Measurements from ENCODE around the gene LUC7L. TPM values are rescaled to one million over a fixed set of nuclear protein-coding genes. Genes with fewer than 3 reads are reported as not detected.
"Not testable (repeated sequence)": the region's sequence is repeated elsewhere in the genome, so short reads cannot be mapped to it uniquely, and the experiment has no call there.

The LUC7L gene
- total RNA-seq, 2 experiments from 2014 or later = 57.0 to 60.8 TPM

DNA sequence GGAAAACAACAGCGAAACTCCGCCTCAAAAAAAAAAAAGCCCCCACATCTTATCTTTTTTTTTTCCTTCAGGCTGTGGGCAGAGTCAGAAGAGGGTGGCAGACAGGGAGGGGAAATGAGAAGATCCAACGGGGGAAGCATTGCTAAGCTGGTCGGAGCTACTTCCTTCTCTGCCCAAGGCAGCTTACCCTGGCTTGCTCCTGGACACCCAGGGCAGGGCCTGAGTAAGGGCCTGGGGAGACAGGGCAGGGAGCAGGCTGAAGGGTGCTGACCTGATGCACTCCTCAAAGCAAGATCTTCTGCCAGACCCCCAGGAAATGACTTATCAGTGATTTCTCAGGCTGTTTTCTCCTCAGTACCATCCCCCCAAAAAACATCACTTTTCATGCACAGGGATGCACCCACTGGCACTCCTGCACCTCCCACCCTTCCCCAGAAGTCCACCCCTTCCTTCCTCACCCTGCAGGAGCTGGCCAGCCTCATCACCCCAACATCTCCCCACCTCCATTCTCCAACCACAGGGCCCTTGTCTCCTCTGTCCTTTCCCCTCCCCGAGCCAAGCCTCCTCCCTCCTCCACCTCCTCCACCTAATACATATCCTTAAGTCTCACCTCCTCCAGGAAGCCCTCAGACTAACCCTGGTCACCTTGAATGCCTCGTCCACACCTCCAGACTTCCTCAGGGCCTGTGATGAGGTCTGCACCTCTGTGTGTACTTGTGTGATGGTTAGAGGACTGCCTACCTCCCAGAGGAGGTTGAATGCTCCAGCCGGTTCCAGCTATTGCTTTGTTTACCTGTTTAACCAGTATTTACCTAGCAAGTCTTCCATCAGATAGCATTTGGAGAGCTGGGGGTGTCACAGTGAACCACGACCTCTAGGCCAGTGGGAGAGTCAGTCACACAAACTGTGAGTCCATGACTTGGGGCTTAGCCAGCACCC lies 54.0 kb downstream of the LUC7L start:
- no peak overlapping the region for H3K27ac Mint-ChIP-seq
- intact Hi-C loops (cut with micrococcal nuclease) = no loop called here
- no peak for DNase-seq
- H3K4me1 Mint-ChIP-seq (ENCODE audit: low read depth) = peaks cover 9% of the 10 kb centered on the region
- CTCF ChIA-PET = interaction anchor here (1.2 kb wide), 1 partner anchor 68 kb away, joined by 3 read pairs; no protein-coding TSS in a partner anchor
- no peak overlapping the region for H3K4me3 Mint-ChIP-seq
- no peaks in the 10 kb centered on the region for H3K9me3 Mint-ChIP-seq
- H3K36me3 Mint-ChIP-seq = no peaks in the 10 kb centered on the region
- POLR2A ChIA-PET = no interaction called here
- H3K27me3 Mint-ChIP-seq = peaks cover 55% of the 10 kb centered on the region

DNA sequence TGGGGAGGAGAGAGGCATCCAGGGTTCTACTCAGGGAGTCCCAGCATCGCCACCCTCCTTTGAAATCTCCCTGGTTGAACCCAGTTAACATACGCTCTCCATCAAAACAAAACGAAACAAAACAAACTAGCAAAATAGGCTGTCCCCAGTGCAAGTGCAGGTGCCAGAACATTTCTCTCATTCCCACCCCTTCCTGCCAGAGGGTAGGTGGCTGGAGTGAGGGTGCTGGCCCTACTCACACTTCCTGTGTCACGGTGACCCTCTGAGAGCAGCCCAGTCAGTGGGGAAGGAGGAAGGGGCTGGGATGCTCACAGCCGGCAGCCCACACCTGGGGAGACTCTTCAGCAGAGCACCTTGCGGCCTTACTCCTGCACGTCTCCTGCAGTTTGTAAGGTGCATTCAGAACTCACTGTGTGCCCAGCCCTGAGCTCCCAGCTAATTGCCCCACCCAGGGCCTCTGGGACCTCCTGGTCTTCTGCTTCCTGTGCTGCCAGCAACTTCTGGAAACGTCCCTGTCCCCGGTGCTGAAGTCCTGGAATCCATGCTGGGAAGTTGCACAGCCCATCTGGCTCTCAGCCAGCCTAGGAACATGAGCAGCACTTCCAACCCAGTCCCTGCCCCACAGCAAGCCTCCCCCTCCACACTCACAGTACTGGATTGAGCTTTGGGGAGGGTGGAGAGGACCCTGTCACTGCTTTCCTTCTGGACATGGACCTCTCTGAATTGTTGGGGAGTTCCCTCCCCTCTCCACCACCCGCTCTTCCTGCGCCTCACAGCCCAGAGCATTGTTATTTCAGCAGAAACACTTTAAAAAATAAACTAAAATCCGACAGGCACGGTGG lies 55.1 kb downstream of the LUC7L start:
- POLR2A ChIA-PET; DNase-seq; intact Hi-C loops (cut with micrococcal nuclease); H3K36me3 Mint-ChIP-seq; H3K4me3 Mint-ChIP-seq; H3K4me1 Mint-ChIP-seq (ENCODE audit: low read depth); H3K9me3 Mint-ChIP-seq; H3K27ac Mint-ChIP-seq: not testable (repeated sequence)
- H3K27me3 Mint-ChIP-seq = peaks cover 54% of the 10 kb centered on the region
- CTCF ChIA-PET = interaction anchor here (1.2 kb wide), 1 partner anchor 67 kb away, joined by 3 read pairs; no protein-coding TSS in a partner anchor

DNA sequence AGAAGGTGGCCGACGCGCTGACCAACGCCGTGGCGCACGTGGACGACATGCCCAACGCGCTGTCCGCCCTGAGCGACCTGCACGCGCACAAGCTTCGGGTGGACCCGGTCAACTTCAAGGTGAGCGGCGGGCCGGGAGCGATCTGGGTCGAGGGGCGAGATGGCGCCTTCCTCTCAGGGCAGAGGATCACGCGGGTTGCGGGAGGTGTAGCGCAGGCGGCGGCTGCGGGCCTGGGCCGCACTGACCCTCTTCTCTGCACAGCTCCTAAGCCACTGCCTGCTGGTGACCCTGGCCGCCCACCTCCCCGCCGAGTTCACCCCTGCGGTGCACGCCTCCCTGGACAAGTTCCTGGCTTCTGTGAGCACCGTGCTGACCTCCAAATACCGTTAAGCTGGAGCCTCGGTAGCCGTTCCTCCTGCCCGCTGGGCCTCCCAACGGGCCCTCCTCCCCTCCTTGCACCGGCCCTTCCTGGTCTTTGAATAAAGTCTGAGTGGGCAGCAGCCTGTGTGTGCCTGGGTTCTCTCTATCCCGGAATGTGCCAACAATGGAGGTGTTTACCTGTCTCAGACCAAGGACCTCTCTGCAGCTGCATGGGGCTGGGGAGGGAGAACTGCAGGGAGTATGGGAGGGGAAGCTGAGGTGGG lies 55.9 kb downstream of the LUC7L start:
- H3K4me3 Mint-ChIP-seq; intact Hi-C loops (cut with micrococcal nuclease); H3K4me1 Mint-ChIP-seq (ENCODE audit: low read depth); H3K27ac Mint-ChIP-seq; DNase-seq; H3K36me3 Mint-ChIP-seq; CTCF ChIA-PET; H3K9me3 Mint-ChIP-seq; POLR2A ChIA-PET: not testable (repeated sequence)
- H3K27me3 Mint-ChIP-seq = peaks cover 58% of the 10 kb centered on the region

DNA sequence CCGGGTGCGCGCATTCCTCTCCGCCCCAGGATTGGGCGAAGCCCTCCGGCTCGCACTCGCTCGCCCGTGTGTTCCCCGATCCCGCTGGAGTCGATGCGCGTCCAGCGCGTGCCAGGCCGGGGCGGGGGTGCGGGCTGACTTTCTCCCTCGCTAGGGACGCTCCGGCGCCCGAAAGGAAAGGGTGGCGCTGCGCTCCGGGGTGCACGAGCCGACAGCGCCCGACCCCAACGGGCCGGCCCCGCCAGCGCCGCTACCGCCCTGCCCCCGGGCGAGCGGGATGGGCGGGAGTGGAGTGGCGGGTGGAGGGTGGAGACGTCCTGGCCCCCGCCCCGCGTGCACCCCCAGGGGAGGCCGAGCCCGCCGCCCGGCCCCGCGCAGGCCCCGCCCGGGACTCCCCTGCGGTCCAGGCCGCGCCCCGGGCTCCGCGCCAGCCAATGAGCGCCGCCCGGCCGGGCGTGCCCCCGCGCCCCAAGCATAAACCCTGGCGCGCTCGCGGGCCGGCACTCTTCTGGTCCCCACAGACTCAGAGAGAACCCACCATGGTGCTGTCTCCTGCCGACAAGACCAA lies 56.8 kb downstream of the LUC7L start, which contains the start of gene HBA2:
TSS of gene HBA2 (plus strand) at position 503 of the 568 bp plus-strand sequence. CDS start at position 540, 37 bp downstream.
- intact Hi-C loops (cut with micrococcal nuclease); H3K9me3 Mint-ChIP-seq; POLR2A ChIA-PET; DNase-seq; H3K27ac Mint-ChIP-seq; H3K4me1 Mint-ChIP-seq (ENCODE audit: low read depth); H3K4me3 Mint-ChIP-seq; H3K36me3 Mint-ChIP-seq; CTCF ChIA-PET: not testable (repeated sequence)
- peaks cover 56% of the 10 kb centered on the region for H3K27me3 Mint-ChIP-seq

DNA sequence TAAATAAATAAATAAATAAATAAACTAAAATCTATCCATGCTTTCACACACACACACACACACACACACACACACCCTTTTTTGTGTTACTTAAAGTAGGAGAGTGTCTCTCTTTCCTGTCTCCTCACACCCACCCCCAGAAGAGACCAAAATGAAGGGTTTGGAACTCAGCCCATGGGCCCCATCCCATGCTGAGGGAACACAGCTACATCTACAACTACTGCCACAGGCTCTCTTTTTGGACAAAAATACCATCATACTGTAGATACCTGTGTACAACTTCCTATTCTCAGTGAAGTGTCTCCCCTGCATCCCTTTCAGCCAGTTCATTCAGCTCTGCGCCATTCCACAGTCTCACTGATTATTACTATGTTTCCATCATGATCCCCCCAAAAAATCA lies 58.5 kb downstream of the LUC7L start:
- no peaks in the 10 kb centered on the region for H3K9me3 Mint-ChIP-seq
- H3K36me3 Mint-ChIP-seq = no peaks in the 10 kb centered on the region
- intact Hi-C loops (cut with micrococcal nuclease) = no loop called here
- CTCF ChIA-PET = interaction anchor here (1.6 kb wide), 1 partner anchor 105 kb away, joined by 4 read pairs; no protein-coding TSS in a partner anchor
- no peak for DNase-seq
- POLR2A ChIA-PET = no interaction called here
- H3K4me1 Mint-ChIP-seq (ENCODE audit: low read depth) = peaks cover 14% of the 10 kb centered on the region
- peaks cover 67% of the 10 kb centered on the region for H3K27me3 Mint-ChIP-seq
- H3K27ac Mint-ChIP-seq = no peak overlapping the region
- H3K4me3 Mint-ChIP-seq = no peak overlapping the region

DNA sequence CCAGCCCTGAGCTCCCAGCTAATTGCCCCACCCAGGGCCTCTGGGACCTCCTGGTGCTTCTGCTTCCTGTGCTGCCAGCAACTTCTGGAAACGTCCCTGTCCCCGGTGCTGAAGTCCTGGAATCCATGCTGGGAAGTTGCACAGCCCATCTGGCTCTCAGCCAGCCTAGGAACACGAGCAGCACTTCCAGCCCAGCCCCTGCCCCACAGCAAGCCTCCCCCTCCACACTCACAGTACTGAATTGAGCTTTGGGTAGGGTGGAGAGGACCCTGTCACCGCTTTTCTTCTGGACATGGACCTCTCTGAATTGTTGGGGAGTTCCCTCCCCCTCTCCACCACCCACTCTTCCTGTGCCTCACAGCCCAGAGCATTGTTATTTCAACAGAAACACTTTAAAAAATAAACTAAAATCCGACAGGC lies 59.2 kb downstream of the LUC7L start:
- H3K9me3 Mint-ChIP-seq; intact Hi-C loops (cut with micrococcal nuclease); H3K36me3 Mint-ChIP-seq; DNase-seq; POLR2A ChIA-PET; H3K27ac Mint-ChIP-seq; H3K4me3 Mint-ChIP-seq: not testable (repeated sequence)
- CTCF ChIA-PET = interaction anchor here (1.6 kb wide), 1 partner anchor 105 kb away, joined by 4 read pairs; no protein-coding TSS in a partner anchor
- H3K27me3 Mint-ChIP-seq = peaks cover 67% of the 10 kb centered on the region
- peaks cover 14% of the 10 kb centered on the region for H3K4me1 Mint-ChIP-seq (ENCODE audit: low read depth)

DNA sequence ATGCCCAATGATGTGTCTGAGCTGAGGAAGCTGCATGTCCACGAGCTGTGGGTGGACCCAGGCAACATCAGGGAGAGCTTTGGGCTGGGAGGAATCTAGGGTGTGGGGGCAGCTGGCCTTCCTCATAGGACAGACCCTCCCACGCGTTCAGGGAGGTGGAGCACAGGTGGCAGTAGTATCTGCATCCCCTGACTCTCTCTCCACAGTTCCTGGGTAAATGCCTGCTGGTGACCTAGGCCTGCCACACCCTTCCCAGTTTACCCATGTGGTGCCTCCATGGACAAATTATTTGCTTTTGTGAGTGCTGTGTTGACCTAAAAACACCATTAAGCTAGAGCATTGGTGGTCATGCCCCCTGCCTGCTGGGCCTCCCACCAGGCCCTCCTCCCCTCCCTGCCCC lies 60.2 kb downstream of the LUC7L start:
- intact Hi-C loops (cut with micrococcal nuclease) = no loop called here
- H3K9me3 Mint-ChIP-seq = no peaks in the 10 kb centered on the region
- CTCF ChIA-PET = interaction anchor here (1.6 kb wide), 1 partner anchor 63 kb away, joined by 5 read pairs; no protein-coding TSS in a partner anchor
- H3K4me3 Mint-ChIP-seq = peak overlapping the region; percentile 5
- POLR2A ChIA-PET = no interaction called here
- H3K27ac Mint-ChIP-seq = no peak overlapping the region
- peaks cover 10% of the 10 kb centered on the region for H3K4me1 Mint-ChIP-seq (ENCODE audit: low read depth)
- H3K36me3 Mint-ChIP-seq = no peaks in the 10 kb centered on the region
- peaks cover 59% of the 10 kb centered on the region for H3K27me3 Mint-ChIP-seq
- DNase-seq = no peak

DNA sequence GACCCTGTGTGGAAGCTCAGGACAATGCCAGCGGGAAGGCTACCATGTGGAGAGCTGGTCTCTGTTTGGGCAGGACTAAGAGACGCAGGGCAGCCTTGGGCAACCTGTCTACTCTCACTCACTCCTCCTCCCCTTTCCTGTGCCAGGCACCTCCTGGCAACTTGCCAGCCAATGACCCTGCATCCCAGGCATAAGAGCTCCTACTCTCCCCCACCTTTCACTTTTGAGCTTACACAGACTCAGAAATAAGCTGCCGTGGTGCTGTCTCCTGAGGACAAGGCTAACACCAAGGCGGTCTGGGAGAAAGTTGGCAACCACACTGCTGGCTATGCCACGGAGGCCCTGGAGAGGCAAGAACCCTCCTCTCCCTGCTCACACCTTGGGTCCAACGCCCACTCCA lies 60.8 kb downstream of the LUC7L start:
- intact Hi-C loops (cut with micrococcal nuclease) = no loop called here
- no peak overlapping the region for H3K27ac Mint-ChIP-seq
- no peak for DNase-seq
- H3K4me3 Mint-ChIP-seq = peak overlapping the region; percentile 5
- H3K36me3 Mint-ChIP-seq = no peaks in the 10 kb centered on the region
- peaks cover 8% of the 10 kb centered on the region for H3K4me1 Mint-ChIP-seq (ENCODE audit: low read depth)
- CTCF ChIA-PET = interaction anchor here (1.2 to 1.6 kb wide), 2 partner anchors 62 to 103 kb away, joined by 4 to 5 read pairs; no protein-coding TSS in a partner anchor
- POLR2A ChIA-PET = no interaction called here
- H3K27me3 Mint-ChIP-seq = peaks cover 58% of the 10 kb centered on the region
- no peaks in the 10 kb centered on the region for H3K9me3 Mint-ChIP-seq

DNA sequence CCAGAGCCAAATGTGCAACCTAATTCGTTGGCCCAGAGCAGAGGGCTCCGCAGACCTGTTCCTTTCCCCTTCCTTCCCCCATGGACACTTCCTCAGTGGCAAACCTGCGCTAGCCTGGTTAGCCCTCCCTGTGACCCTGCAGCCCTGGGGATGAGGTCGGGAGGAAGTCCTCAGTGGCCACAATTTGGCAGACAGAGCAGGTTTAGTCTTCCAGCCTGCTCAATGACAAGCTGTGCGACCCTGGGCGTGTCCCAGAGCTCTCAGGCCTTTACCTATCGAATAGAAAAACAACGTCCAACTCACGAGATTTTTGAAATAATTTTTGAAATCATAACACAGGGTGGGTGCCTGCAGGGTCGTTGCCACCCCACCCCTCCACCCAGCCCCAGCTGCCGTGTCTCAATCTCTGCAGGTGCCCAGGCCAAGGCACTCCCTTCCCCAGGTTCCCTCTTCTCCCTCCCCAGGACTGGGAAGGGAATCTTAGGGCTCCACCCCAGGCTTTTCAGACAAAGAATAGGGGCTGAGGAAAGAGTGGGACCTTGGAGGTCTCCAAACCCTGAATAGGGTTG lies 62.0 kb downstream of the LUC7L start:
- H3K27ac Mint-ChIP-seq = no peak overlapping the region
- no peak for DNase-seq
- H3K9me3 Mint-ChIP-seq = no peaks in the 10 kb centered on the region
- no peak overlapping the region for H3K4me3 Mint-ChIP-seq
- intact Hi-C loops (cut with micrococcal nuclease) = no loop called here
- POLR2A ChIA-PET = no interaction called here
- CTCF ChIA-PET = interaction anchor here (1.2 kb wide), 1 partner anchor 13 kb away, joined by 3 read pairs; the partner anchor contains the start of gene HBQ1
- H3K36me3 Mint-ChIP-seq = no peaks in the 10 kb centered on the region
- H3K4me1 Mint-ChIP-seq (ENCODE audit: low read depth) = peaks cover 5% of the 10 kb centered on the region
- peaks cover 59% of the 10 kb centered on the region for H3K27me3 Mint-ChIP-seq

DNA sequence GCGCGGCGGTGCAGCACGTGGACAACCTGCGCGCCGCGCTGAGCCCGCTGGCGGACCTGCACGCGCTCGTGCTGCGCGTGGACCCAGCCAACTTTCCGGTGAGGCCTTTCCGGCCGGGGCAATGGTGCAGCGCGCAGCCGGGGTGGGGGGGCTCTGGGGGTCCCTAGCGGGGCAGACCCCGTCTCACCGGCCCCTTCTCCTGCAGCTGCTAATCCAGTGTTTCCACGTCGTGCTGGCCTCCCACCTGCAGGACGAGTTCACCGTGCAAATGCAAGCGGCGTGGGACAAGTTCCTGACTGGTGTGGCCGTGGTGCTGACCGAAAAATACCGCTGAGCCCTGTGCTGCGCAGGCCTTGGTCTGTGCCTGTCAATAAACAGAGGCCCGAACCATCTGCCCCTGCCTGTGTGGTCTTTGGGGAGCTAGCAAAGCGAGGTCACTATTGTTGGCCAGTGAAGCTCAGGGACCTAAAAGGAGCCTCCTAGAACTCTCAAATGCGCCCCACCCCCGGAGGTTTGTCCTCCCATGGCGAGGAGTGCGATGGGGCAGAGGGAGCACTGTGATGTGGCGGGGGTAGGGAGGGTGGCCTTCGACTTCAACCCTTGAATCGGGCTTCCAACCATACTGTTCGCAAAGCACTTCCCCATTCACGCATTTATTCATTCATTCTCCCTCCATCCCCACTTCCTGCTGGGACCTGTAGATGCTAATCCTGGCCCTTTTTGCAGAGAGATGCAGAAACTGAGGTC lies 62.7 kb downstream of the LUC7L start:
- H3K27me3 Mint-ChIP-seq = peaks cover 57% of the 10 kb centered on the region
- H3K4me1 Mint-ChIP-seq (ENCODE audit: low read depth) = peaks cover 5% of the 10 kb centered on the region
- POLR2A ChIA-PET = no interaction called here
- H3K27ac Mint-ChIP-seq = no peak overlapping the region
- DNase-seq = no peak
- no peaks in the 10 kb centered on the region for H3K36me3 Mint-ChIP-seq
- no peaks in the 10 kb centered on the region for H3K9me3 Mint-ChIP-seq
- CTCF ChIA-PET = interaction anchor here (0.7 to 1.2 kb wide), 2 partner anchors 14 to 17 kb away, joined by 3 read pairs; partner anchors contain the start of gene HBQ1
- H3K4me3 Mint-ChIP-seq = no peak overlapping the region
- intact Hi-C loops (cut with micrococcal nuclease) = no loop called here

All from activated CD4-positive, alpha-beta memory T cell treated with anti-CD3 and anti-CD28 coated beads for 36 hours (primary cell).